ENCODE data around the gene RAD51B.
A peak's percentile ranks its signal among the peaks of the same experiment; 100 is the strongest.

DNA sequence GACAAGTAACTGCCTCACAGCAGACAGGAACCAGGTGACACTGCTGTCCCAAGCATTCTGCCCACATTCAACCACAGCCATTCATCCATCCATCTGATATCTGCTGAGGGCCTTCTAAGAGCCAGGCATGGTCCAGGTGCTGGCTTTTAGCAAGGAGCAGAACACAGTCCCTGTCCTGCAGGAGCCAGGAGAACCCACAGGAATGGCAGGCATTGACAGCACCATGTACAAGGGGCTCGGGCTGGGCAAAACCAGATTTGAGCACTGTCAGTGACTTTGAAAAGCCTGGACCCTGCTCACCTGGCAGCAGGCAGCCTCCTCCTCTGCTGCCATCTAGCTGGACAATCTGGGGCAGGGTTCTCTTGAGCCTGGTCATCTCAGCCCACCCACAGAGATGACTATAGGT is 836.3 kb downstream of the RAD51B start:
- TF ChIP-seq, protein P1, sequence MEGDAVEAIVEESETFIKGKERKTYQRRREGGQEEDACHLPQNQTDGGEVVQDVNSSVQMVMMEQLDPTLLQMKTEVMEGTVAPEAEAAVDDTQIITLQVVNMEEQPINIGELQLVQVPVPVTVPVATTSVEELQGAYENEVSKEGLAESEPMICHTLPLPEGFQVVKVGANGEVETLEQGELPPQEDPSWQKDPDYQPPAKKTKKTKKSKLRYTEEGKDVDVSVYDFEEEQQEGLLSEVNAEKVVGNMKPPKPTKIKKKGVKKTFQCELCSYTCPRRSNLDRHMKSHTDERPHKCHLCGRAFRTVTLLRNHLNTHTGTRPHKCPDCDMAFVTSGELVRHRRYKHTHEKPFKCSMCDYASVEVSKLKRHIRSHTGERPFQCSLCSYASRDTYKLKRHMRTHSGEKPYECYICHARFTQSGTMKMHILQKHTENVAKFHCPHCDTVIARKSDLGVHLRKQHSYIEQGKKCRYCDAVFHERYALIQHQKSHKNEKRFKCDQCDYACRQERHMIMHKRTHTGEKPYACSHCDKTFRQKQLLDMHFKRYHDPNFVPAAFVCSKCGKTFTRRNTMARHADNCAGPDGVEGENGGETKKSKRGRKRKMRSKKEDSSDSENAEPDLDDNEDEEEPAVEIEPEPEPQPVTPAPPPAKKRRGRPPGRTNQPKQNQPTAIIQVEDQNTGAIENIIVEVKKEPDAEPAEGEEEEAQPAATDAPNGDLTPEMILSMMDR (IDR thresholded peaks at IDR 0.05 in 2 of 3, conservative IDR thresholded peaks at IDR 0.05 in 1 of 3; ENCODE audit: borderline replicate concordance in 1 of 3, insufficient read depth in 1 of 3, low read depth in 2 of 3, low read length in 2 of 3), result peak; percentile 39 to 47 (median 39); a peak in 5 of 6 replicates
- TF ChIP-seq EZH2phosphoT487 (IDR thresholded peaks at IDR 0.05; ENCODE audit: borderline replicate concordance), result no peak
- TF ChIP-seq JUND (IDR thresholded peaks at IDR 0.05), result no peak
- no peak for TF ChIP-seq EZH2 (IDR thresholded peaks at IDR 0.05)
- TF ChIP-seq POLR2A (IDR thresholded peaks at IDR 0.05; ENCODE audit: borderline replicate concordance, extremely low read depth, insufficient read depth, insufficient read length), result no peak
- no peak for TF ChIP-seq SP1 (IDR thresholded peaks at IDR 0.05; ENCODE audit: low read depth)
- TF ChIP-seq CEBPB (IDR thresholded peaks at IDR 0.05; ENCODE audit: low read depth), result no peak
- TF ChIP-seq POLR2AphosphoS5 (IDR thresholded peaks at IDR 0.05; ENCODE audit: low read depth, low read length), result no peak
- TF ChIP-seq CBX3 (IDR thresholded peaks at IDR 0.05; ENCODE audit: low read depth), result no peak
- TF ChIP-seq, protein P2, sequence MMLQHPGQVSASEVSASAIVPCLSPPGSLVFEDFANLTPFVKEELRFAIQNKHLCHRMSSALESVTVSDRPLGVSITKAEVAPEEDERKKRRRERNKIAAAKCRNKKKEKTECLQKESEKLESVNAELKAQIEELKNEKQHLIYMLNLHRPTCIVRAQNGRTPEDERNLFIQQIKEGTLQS (IDR thresholded peaks at IDR 0.05), result no peak
- no peak for TF ChIP-seq ELF1 (IDR thresholded peaks at IDR 0.05; ENCODE audit: borderline replicate concordance, low read depth)
- TF ChIP-seq, protein P3, sequence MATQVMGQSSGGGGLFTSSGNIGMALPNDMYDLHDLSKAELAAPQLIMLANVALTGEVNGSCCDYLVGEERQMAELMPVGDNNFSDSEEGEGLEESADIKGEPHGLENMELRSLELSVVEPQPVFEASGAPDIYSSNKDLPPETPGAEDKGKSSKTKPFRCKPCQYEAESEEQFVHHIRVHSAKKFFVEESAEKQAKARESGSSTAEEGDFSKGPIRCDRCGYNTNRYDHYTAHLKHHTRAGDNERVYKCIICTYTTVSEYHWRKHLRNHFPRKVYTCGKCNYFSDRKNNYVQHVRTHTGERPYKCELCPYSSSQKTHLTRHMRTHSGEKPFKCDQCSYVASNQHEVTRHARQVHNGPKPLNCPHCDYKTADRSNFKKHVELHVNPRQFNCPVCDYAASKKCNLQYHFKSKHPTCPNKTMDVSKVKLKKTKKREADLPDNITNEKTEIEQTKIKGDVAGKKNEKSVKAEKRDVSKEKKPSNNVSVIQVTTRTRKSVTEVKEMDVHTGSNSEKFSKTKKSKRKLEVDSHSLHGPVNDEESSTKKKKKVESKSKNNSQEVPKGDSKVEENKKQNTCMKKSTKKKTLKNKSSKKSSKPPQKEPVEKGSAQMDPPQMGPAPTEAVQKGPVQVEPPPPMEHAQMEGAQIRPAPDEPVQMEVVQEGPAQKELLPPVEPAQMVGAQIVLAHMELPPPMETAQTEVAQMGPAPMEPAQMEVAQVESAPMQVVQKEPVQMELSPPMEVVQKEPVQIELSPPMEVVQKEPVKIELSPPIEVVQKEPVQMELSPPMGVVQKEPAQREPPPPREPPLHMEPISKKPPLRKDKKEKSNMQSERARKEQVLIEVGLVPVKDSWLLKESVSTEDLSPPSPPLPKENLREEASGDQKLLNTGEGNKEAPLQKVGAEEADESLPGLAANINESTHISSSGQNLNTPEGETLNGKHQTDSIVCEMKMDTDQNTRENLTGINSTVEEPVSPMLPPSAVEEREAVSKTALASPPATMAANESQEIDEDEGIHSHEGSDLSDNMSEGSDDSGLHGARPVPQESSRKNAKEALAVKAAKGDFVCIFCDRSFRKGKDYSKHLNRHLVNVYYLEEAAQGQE (IDR thresholded peaks at IDR 0.05; ENCODE audit: low read depth), result no peak
- no peak for TF ChIP-seq YY1 (IDR thresholded peaks at IDR 0.05; ENCODE audit: extremely low read depth, insufficient replicate concordance, low read depth, low read length)
- TF ChIP-seq, protein P4, sequence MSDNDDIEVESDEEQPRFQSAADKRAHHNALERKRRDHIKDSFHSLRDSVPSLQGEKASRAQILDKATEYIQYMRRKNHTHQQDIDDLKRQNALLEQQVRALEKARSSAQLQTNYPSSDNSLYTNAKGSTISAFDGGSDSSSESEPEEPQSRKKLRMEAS (IDR thresholded peaks at IDR 0.05), result no peak

Data from HCT116 (cell line).